Nephron progenitor cell (in vitro differentiated cells): ENCODE data around the gene IGSF1.

Experiments
- DNase-seq: peaks from one replicate; pipeline ENCODE4 v3.0.0; 2021
- H3K27ac Mint-ChIP-seq: 2 replicates; pipeline ENCODE4 v1.8.0; 2021; ENCODE audit warnings: mild to moderate bottlenecking, moderate library complexity, mixed read lengths
- H3K27me3 Mint-ChIP-seq: 2 replicates; pipeline ENCODE4 v1.8.0; 2021; ENCODE audit warnings: mild to moderate bottlenecking, low read depth, mixed read lengths; ENCODE audit not compliant: poor library complexity
- H3K36me3 Mint-ChIP-seq: 2 replicates; pipeline ENCODE4 v1.8.0; 2021; ENCODE audit warnings: low read depth, mixed read lengths
- H3K4me1 Mint-ChIP-seq: 2 replicates; pipeline ENCODE4 v1.8.0; 2021; ENCODE audit warnings: mixed read lengths
- H3K4me3 Mint-ChIP-seq: 2 replicates; pipeline ENCODE4 v1.8.0; 2021; ENCODE audit warnings: mild to moderate bottlenecking, moderate library complexity, mixed read lengths
- H3K9me3 Mint-ChIP-seq: 2 replicates; pipeline ENCODE4 v1.8.0; 2021; ENCODE audit warnings: mild to moderate bottlenecking, moderate library complexity, mixed read lengths
- CTCF ChIP-seq: fragments of 200-600 bp; sonication (generic); IDR thresholded peaks from 2 replicates; pipeline ENCODE4 v1.5.0; 2021; ENCODE audit warnings: antibody characterized with exemption

IGSF1 gene

GRCh38 chrX:131317326-131317725 is 28.2 kb upstream of the IGSF1 start:
- Mint-ChIP-seq H3K9me3 (no peaks in the 10 kb centered on the region), H3K4me3 (no peak overlapping the region), H3K27me3 (no peaks in the 10 kb centered on the region), H3K4me1 (peaks cover 9% of the 10 kb centered on the region), H3K27ac (peak overlapping the region; percentile 0), H3K36me3 (no peaks in the 10 kb centered on the region)
- no peak for TF ChIP-seq CTCF
- DNase-seq: no peak

GRCh38 chrX:131316260-131316659 is 27.2 kb upstream of the IGSF1 start:
- Mint-ChIP-seq H3K4me1 (peaks cover 9% of the 10 kb centered on the region), H3K4me3 (no peak overlapping the region), H3K9me3 (no peaks in the 10 kb centered on the region), H3K36me3 (no peaks in the 10 kb centered on the region), H3K27me3 (no peaks in the 10 kb centered on the region), H3K27ac (no peak overlapping the region)
- DNase-seq: no peak
- TF ChIP-seq CTCF: no peak

GRCh38 chrX:131308980-131309379 is 19.9 kb upstream of the IGSF1 start:
- peaks cover 9% of the 10 kb centered on the region for H3K4me1 Mint-ChIP-seq

GRCh38 chrX:131306601-131307000 is 17.5 kb upstream of the IGSF1 start:
- TF ChIP-seq CTCF: no peak
- H3K4me1 Mint-ChIP-seq: peaks cover 18% of the 10 kb centered on the region
- H3K27me3 Mint-ChIP-seq: no peaks in the 10 kb centered on the region
- no peak for DNase-seq
- H3K9me3 Mint-ChIP-seq: no peaks in the 10 kb centered on the region
- no peak overlapping the region for H3K4me3 Mint-ChIP-seq
- no peaks in the 10 kb centered on the region for H3K36me3 Mint-ChIP-seq
- no peak overlapping the region for H3K27ac Mint-ChIP-seq

More at GRCh38 chrX:131308980-131309379, 19.9 kb upstream of the IGSF1 start:
- Mint-ChIP-seq H3K36me3 (no peaks in the 10 kb centered on the region), H3K27ac (no peak overlapping the region), H3K9me3 (no peaks in the 10 kb centered on the region), H3K27me3 (no peaks in the 10 kb centered on the region), H3K4me3 (no peak overlapping the region)
- no peak for DNase-seq
- no peak for TF ChIP-seq CTCF

- no peak for TF ChIP-seq CTCF
- Mint-ChIP-seq H3K9me3 (no peaks in the 10 kb centered on the region), H3K4me3 (no peak overlapping the region), H3K27me3 (no peaks in the 10 kb centered on the region), H3K36me3 (no peaks in the 10 kb centered on the region), H3K4me1 (peaks cover 24% of the 10 kb centered on the region), H3K27ac (no peak overlapping the region)
- DNase-seq: no peak
These were observed 16.8 kb upstream of the IGSF1 start for GRCh38 chrX:131305926-131306325.

GRCh38 chrX:131302701-131303100 is 13.6 kb upstream of the IGSF1 start:
- no peaks in the 10 kb centered on the region for H3K27me3 Mint-ChIP-seq
- H3K27ac Mint-ChIP-seq: no peak overlapping the region
- no peaks in the 10 kb centered on the region for H3K9me3 Mint-ChIP-seq
- no peak overlapping the region for H3K4me3 Mint-ChIP-seq
- H3K36me3 Mint-ChIP-seq: no peaks in the 10 kb centered on the region
- no peak for TF ChIP-seq CTCF
- DNase-seq: no peak
- peaks cover 26% of the 10 kb centered on the region for H3K4me1 Mint-ChIP-seq
